Kidney capillary endothelial cell (primary cell): Measurements from ENCODE around the gene NEGR1.

ENCODE experiments used
- DNase-seq: peaks from one replicate; pipeline ENCODE4 v3.0.0-alpha.2; 2018; ENCODE audit warnings: low spot score

Gene NEGR1

GRCh38 chr1:71780681-71781080, 501.7 kb downstream of the NEGR1 start:
- no peak for DNase-seq

GRCh38 chr1:71778940-71779339, 503.4 kb downstream of the NEGR1 start:
- no peak for DNase-seq

GRCh38 chr1:71777094-71777493, 505.2 kb downstream of the NEGR1 start:
- DNase-seq = no peak

GRCh38 chr1:71774705-71775104, 507.6 kb downstream of the NEGR1 start:
- no peak for DNase-seq

- DNase-seq = no peak
These were observed 512.2 kb downstream of the NEGR1 start for GRCh38 chr1:71770121-71770520.

GRCh38 chr1:71766748-71767147, 515.6 kb downstream of the NEGR1 start:
- no peak for DNase-seq

- no peak for DNase-seq
These were observed 519.7 kb downstream of the NEGR1 start for GRCh38 chr1:71762514-71763255.

GRCh38 chr1:71755441-71755840, 526.9 kb downstream of the NEGR1 start:
- no peak for DNase-seq

- no peak for DNase-seq
These were observed 528.6 kb downstream of the NEGR1 start for GRCh38 chr1:71753746-71754145.

GRCh38 chr1:71745326-71745725, 537.0 kb downstream of the NEGR1 start:
- no peak for DNase-seq

GRCh38 chr1:71743862-71744261, 538.5 kb downstream of the NEGR1 start:
- no peak for DNase-seq

GRCh38 chr1:71738910-71739309, 543.4 kb downstream of the NEGR1 start:
- no peak for DNase-seq

GRCh38 chr1:71738256-71738655, 544.1 kb downstream of the NEGR1 start:
- DNase-seq = no peak

GRCh38 chr1:71737768-71738167, 544.6 kb downstream of the NEGR1 start:
- DNase-seq = no peak

GRCh38 chr1:71733121-71733520, 549.2 kb downstream of the NEGR1 start:
- DNase-seq = no peak

- no peak for DNase-seq
These were observed 560.8 kb downstream of the NEGR1 start for GRCh38 chr1:71721532-71721931.

- no peak for DNase-seq
These were observed 563.0 kb downstream of the NEGR1 start for GRCh38 chr1:71719330-71719729.

GRCh38 chr1:71717186-71717585, 565.2 kb downstream of the NEGR1 start:
- DNase-seq = no peak

- DNase-seq = no peak
These were observed 570.9 kb downstream of the NEGR1 start for GRCh38 chr1:71711456-71711855.

GRCh38 chr1:71706029-71706671, 576.2 kb downstream of the NEGR1 start:
- DNase-seq = no peak

GRCh38 chr1:71698186-71698585, 584.2 kb downstream of the NEGR1 start:
- DNase-seq = no peak

- DNase-seq = no peak
These were observed 586.5 kb downstream of the NEGR1 start for GRCh38 chr1:71695821-71696220.

GRCh38 chr1:71695084-71695483, 587.3 kb downstream of the NEGR1 start:
- no peak for DNase-seq

- DNase-seq = no peak
These were observed 588.8 kb downstream of the NEGR1 start for GRCh38 chr1:71693581-71693980.
